GM12878 (cell line): ENCODE measurements around the gene SLC19A1. TPM values are rescaled to one million over a fixed set of nuclear protein-coding genes. Genes with fewer than 3 reads are reported as not detected.

Source experiments
- CBX5 ChIP-seq: sonication (generic); IDR thresholded peaks from 2 replicates; pipeline ENCODE4 v1.6.1; 2016; ENCODE audit warnings: low read depth, moderate library complexity, mild to moderate bottlenecking, inconsistent platforms
- MAX ChIP-seq: IDR thresholded peaks from 2 replicates; pipeline ENCODE4 v1.6.1; 2012; ENCODE audit warnings: low read depth, low read length, improper control_type of control experiment
- MTA3 ChIP-seq: IDR thresholded peaks from 2 replicates; pipeline ENCODE4 v1.6.1; 2012; ENCODE audit warnings: low read length, inconsistent platforms, borderline replicate concordance
- RAD21 ChIP-seq: IDR thresholded peaks from 2 replicates; pipeline ENCODE4 v1.6.1; 2011; ENCODE audit warnings: mild to moderate bottlenecking, low read depth, low read length, moderate library complexity; ENCODE audit not compliant: insufficient read depth
- polyA plus RNA-seq, 11 experiments: library from polyadenylated mRNA; depleted of rRNA in 4 of 11; unstranded in 6 of 11; stranded (reverse) in 5 of 11; fragments of >200 nt; fragmentation: Nextera tagmentation in 4 of 11; fragmentation: Illumina TruSeq in 1 of 11; extraction: Ambion mirVana in 4 of 11; extraction: Trizol in 1 of 11; gene quantifications; 1 replicate in 1 of 11; 2 replicates in 10 of 11; pipeline versions ENCODE4 v1.2.1 to v1.2.3, GENCODE V29; 2011 to 2016; ENCODE audit warnings: inconsistent platforms in 2 of 11, missing spikeins in 2 of 11, low read depth in 1 of 11
- total RNA-seq, 4 experiments: library from RNA; depleted of rRNA in 3 of 4; stranded (reverse); fragments of >200 nt in 3 of 4; fragmentation: Illumina TruSeq in 1 of 4; extraction: Trizol in 1 of 4; gene quantifications; 2 replicates each; pipeline versions ENCODE4 v1.2.1 to v1.2.3, GENCODE V29; 2013 to 2021
- TF ChIP-seq, protein P1 (sequence below): fragments of 450-650 bp; conservative IDR thresholded peaks from 2 replicates; pipeline ENCODE4 v1.6.1; 2017; ENCODE audit warnings: mild to moderate bottlenecking, moderate library complexity
- TF ChIP-seq, protein P2 (sequence below): fragments of 450-650 bp; IDR thresholded peaks from 2 replicates; pipeline ENCODE4 v1.6.1; 2017; ENCODE audit warnings: antibody characterized with exemption, mild to moderate bottlenecking, moderate library complexity

The SLC19A1 gene
- total and polyA plus RNA-seq, 10 of the 15 experiments (the other 5 are each of a cell fraction or from before 2014, with no cell fraction given) = 0.42 to 49.7 (median 12.2) TPM

- TF ChIP-seq RAD21 (no peak), MTA3 (no peak), CBX5 (no peak), MAX (no peak)
- TF ChIP-seq, protein P1, sequence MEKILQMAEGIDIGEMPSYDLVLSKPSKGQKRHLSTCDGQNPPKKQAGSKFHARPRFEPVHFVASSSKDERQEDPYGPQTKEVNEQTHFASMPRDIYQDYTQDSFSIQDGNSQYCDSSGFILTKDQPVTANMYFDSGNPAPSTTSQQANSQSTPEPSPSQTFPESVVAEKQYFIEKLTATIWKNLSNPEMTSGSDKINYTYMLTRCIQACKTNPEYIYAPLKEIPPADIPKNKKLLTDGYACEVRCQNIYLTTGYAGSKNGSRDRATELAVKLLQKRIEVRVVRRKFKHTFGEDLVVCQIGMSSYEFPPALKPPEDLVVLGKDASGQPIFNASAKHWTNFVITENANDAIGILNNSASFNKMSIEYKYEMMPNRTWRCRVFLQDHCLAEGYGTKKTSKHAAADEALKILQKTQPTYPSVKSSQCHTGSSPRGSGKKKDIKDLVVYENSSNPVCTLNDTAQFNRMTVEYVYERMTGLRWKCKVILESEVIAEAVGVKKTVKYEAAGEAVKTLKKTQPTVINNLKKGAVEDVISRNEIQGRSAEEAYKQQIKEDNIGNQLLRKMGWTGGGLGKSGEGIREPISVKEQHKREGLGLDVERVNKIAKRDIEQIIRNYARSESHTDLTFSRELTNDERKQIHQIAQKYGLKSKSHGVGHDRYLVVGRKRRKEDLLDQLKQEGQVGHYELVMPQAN = no peak
- TF ChIP-seq, protein P2, sequence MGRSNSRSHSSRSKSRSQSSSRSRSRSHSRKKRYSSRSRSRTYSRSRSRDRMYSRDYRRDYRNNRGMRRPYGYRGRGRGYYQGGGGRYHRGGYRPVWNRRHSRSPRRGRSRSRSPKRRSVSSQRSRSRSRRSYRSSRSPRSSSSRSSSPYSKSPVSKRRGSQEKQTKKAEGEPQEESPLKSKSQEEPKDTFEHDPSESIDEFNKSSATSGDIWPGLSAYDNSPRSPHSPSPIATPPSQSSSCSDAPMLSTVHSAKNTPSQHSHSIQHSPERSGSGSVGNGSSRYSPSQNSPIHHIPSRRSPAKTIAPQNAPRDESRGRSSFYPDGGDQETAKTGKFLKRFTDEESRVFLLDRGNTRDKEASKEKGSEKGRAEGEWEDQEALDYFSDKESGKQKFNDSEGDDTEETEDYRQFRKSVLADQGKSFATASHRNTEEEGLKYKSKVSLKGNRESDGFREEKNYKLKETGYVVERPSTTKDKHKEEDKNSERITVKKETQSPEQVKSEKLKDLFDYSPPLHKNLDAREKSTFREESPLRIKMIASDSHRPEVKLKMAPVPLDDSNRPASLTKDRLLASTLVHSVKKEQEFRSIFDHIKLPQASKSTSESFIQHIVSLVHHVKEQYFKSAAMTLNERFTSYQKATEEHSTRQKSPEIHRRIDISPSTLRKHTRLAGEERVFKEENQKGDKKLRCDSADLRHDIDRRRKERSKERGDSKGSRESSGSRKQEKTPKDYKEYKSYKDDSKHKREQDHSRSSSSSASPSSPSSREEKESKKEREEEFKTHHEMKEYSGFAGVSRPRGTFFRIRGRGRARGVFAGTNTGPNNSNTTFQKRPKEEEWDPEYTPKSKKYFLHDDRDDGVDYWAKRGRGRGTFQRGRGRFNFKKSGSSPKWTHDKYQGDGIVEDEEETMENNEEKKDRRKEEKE = no peak
These were observed 86.3 kb downstream of the SLC19A1 start (continued) for GRCh38 chr21:45455674-45456583.
